ENCODE measurements around the gene CCR6.

CCR6 gene

GRCh38 chr6:167104388-167104787 lies 18.5 kb upstream of the CCR6 start:
- ATAC-seq (replicated peaks) (no peak), DNase-seq (no peak)
- peaks cover 0 to 5% of the 10 kb centered on the region in 2 donors for H3K27me3 Mint-ChIP-seq
- no peak overlapping the region for H3K27ac Mint-ChIP-seq
- no peaks in the 10 kb centered on the region for H3K9me3 Mint-ChIP-seq
- H3K36me3 Mint-ChIP-seq (ENCODE audit: insufficient read depth): no peaks in the 10 kb centered on the region
- H3K4me3 Mint-ChIP-seq: no peak overlapping the region
- peaks cover 9 to 20% of the 10 kb centered on the region in 2 donors for H3K4me1 Mint-ChIP-seq (ENCODE audit: low read depth in 2 of 2)

- no peak for DNase-seq
- Mint-ChIP-seq H3K4me3 (no peak overlapping the region), H3K27me3 (peaks cover 0 to 11% of the 10 kb centered on the region in 2 donors), H3K27ac (no peak overlapping the region), H3K36me3 (ENCODE audit: insufficient read depth) (no peaks in the 10 kb centered on the region), H3K4me1 (ENCODE audit: low read depth in 2 of 2) (peaks cover 9 to 17% of the 10 kb centered on the region in 2 donors), H3K9me3 (no peaks in the 10 kb centered on the region)
- ATAC-seq (replicated peaks): no peak
Observed at GRCh38 chr6:167105060-167105459, 17.8 kb upstream of the CCR6 start.

GRCh38 chr6:167106406-167106805 lies 16.5 kb upstream of the CCR6 start:
- DNase-seq (no peak), ATAC-seq (replicated peaks) (no peak)
- Mint-ChIP-seq H3K9me3 (no peaks in the 10 kb centered on the region), H3K4me1 (ENCODE audit: low read depth in 2 of 2) (peaks cover 9 to 21% of the 10 kb centered on the region in 2 donors), H3K27me3 (peaks cover 6 to 19% of the 10 kb centered on the region in 2 donors), H3K36me3 (ENCODE audit: insufficient read depth) (peaks cover under 1% of the 10 kb centered on the region), H3K4me3 (no peak overlapping the region), H3K27ac (no peak overlapping the region)

GRCh38 chr6:167107787-167108186 lies 15.1 kb upstream of the CCR6 start:
- no peaks in the 10 kb centered on the region for H3K9me3 Mint-ChIP-seq
- no peak overlapping the region for H3K4me3 Mint-ChIP-seq
- peaks cover 14 to 28% of the 10 kb centered on the region in 2 donors for H3K4me1 Mint-ChIP-seq (ENCODE audit: low read depth in 2 of 2)
- ATAC-seq (replicated peaks): no peak
- H3K27ac Mint-ChIP-seq: no peak overlapping the region
- peaks cover 20 to 26% of the 10 kb centered on the region in 2 donors for H3K27me3 Mint-ChIP-seq
- H3K36me3 Mint-ChIP-seq (ENCODE audit: insufficient read depth): peaks cover 14% of the 10 kb centered on the region
- no peak for DNase-seq

GRCh38 chr6:167108278-167108677 lies 14.6 kb upstream of the CCR6 start:
- peak overlapping the region in 1 of 2 donors; percentile 62 for H3K27ac Mint-ChIP-seq
- H3K4me3 Mint-ChIP-seq: no peak overlapping the region
- peaks cover 21 to 26% of the 10 kb centered on the region in 2 donors for H3K27me3 Mint-ChIP-seq
- H3K36me3 Mint-ChIP-seq (ENCODE audit: insufficient read depth): peaks cover 19% of the 10 kb centered on the region
- ATAC-seq (replicated peaks): no peak
- no peak for DNase-seq
- no peaks in the 10 kb centered on the region for H3K9me3 Mint-ChIP-seq
- H3K4me1 Mint-ChIP-seq (ENCODE audit: low read depth in 2 of 2): peaks cover 13 to 27% of the 10 kb centered on the region in 2 donors

GRCh38 chr6:167109651-167110050 lies 13.2 kb upstream of the CCR6 start:
- Mint-ChIP-seq H3K36me3 (ENCODE audit: insufficient read depth) (peaks cover 33% of the 10 kb centered on the region), H3K27ac (no peak overlapping the region), H3K27me3 (peaks cover 21 to 33% of the 10 kb centered on the region in 2 donors), H3K9me3 (no peaks in the 10 kb centered on the region), H3K4me1 (ENCODE audit: low read depth in 2 of 2) (peaks cover 15 to 29% of the 10 kb centered on the region in 2 donors), H3K4me3 (no peak overlapping the region)
- DNase-seq (no peak), ATAC-seq (replicated peaks) (no peak)

GRCh38 chr6:167111597-167111996 lies 11.3 kb upstream of the CCR6 start:
- Mint-ChIP-seq H3K27me3 (peaks cover 21 to 49% of the 10 kb centered on the region in 2 donors), H3K27ac (peak overlapping the region; percentile 47 to 99), H3K36me3 (ENCODE audit: insufficient read depth) (peaks cover 48% of the 10 kb centered on the region), H3K9me3 (no peaks in the 10 kb centered on the region), H3K4me1 (ENCODE audit: low read depth in 2 of 2) (peaks cover 16 to 44% of the 10 kb centered on the region in 2 donors), H3K4me3 (peak overlapping the region; percentile 81 to 98)
- peak; percentile 9 for ATAC-seq (replicated peaks)
- DNase-seq: no peak

- Mint-ChIP-seq H3K36me3 (ENCODE audit: insufficient read depth) (peaks cover 57% of the 10 kb centered on the region), H3K9me3 (no peaks in the 10 kb centered on the region), H3K4me1 (ENCODE audit: low read depth in 2 of 2) (peaks cover 16 to 45% of the 10 kb centered on the region in 2 donors), H3K27me3 (peaks cover 21 to 49% of the 10 kb centered on the region in 2 donors), H3K4me3 (peak overlapping the region; percentile 81 to 98), H3K27ac (peak overlapping the region; percentile 90 to 99)
- no peak for DNase-seq
- ATAC-seq (replicated peaks): no peak
Observed at GRCh38 chr6:167112421-167112820, 10.5 kb upstream of the CCR6 start.

- Mint-ChIP-seq H3K27ac (peak overlapping the region; percentile 90 to 99), H3K36me3 (ENCODE audit: insufficient read depth) (peaks cover 62% of the 10 kb centered on the region), H3K27me3 (peaks cover 21 to 48% of the 10 kb centered on the region in 2 donors), H3K4me3 (peak overlapping the region; percentile 81 to 98), H3K4me1 (ENCODE audit: low read depth in 2 of 2) (peaks cover 22 to 49% of the 10 kb centered on the region in 2 donors), H3K9me3 (no peaks in the 10 kb centered on the region)
- no peak for DNase-seq
- no peak for ATAC-seq (replicated peaks)
Observed at GRCh38 chr6:167113047-167113754, 9.7 kb upstream of the CCR6 start.

GRCh38 chr6:167113935-167114910 lies 8.7 kb upstream of the CCR6 start:
- Mint-ChIP-seq H3K9me3 (no peaks in the 10 kb centered on the region), H3K27ac (peak overlapping the region; percentile 90 to 99), H3K27me3 (peaks cover 21 to 44% of the 10 kb centered on the region in 2 donors), H3K4me3 (peak overlapping the region; percentile 28 to 98), H3K4me1 (ENCODE audit: low read depth in 2 of 2) (peaks cover 33 to 59% of the 10 kb centered on the region in 2 donors), H3K36me3 (ENCODE audit: insufficient read depth) (peaks cover 65% of the 10 kb centered on the region)
- ATAC-seq (replicated peaks) (peak; percentile 79), DNase-seq (peak; percentile 38 to 74 (median 73))

GRCh38 chr6:167115054-167115453 lies 7.8 kb upstream of the CCR6 start:
- Mint-ChIP-seq H3K4me1 (ENCODE audit: low read depth in 2 of 2) (peaks cover 36 to 62% of the 10 kb centered on the region in 2 donors), H3K27ac (peak overlapping the region; percentile 90 to 99), H3K9me3 (no peaks in the 10 kb centered on the region), H3K27me3 (peaks cover 21 to 38% of the 10 kb centered on the region in 2 donors), H3K36me3 (ENCODE audit: insufficient read depth) (peaks cover 70% of the 10 kb centered on the region), H3K4me3 (peak overlapping the region; percentile 28 to 98)
- ATAC-seq (replicated peaks): no peak
- DNase-seq: no peak

GRCh38 chr6:167116109-167116837 lies 6.6 kb upstream of the CCR6 start:
- peak overlapping the region; percentile 40 to 98 for H3K4me3 Mint-ChIP-seq
- H3K36me3 Mint-ChIP-seq (ENCODE audit: insufficient read depth): peaks cover 73% of the 10 kb centered on the region
- peaks cover 45 to 66% of the 10 kb centered on the region in 2 donors for H3K4me1 Mint-ChIP-seq (ENCODE audit: low read depth in 2 of 2)
- peak overlapping the region in 1 of 2 donors; percentile 99 for H3K27ac Mint-ChIP-seq
- H3K27me3 Mint-ChIP-seq: peaks cover 15 to 30% of the 10 kb centered on the region in 2 donors
- DNase-seq (no peak), ATAC-seq (replicated peaks) (no peak)
- H3K9me3 Mint-ChIP-seq: no peaks in the 10 kb centered on the region

- H3K27me3 Mint-ChIP-seq: peaks cover 11 to 30% of the 10 kb centered on the region in 2 donors
- H3K4me3 Mint-ChIP-seq: peak overlapping the region; percentile 40 to 98
- H3K36me3 Mint-ChIP-seq (ENCODE audit: insufficient read depth): peaks cover 73% of the 10 kb centered on the region
- DNase-seq: no peak
- peaks cover 51 to 68% of the 10 kb centered on the region in 2 donors for H3K4me1 Mint-ChIP-seq (ENCODE audit: low read depth in 2 of 2)
- no peak for ATAC-seq (replicated peaks)
- peak overlapping the region in 1 of 2 donors; percentile 99 for H3K27ac Mint-ChIP-seq
- no peaks in the 10 kb centered on the region for H3K9me3 Mint-ChIP-seq
Observed at GRCh38 chr6:167116838-167117228, 6.1 kb upstream of the CCR6 start.
